NCI-H2029 (cell line): ENCODE measurements around the gene RPTOR.
"Not testable (repeated sequence)": the region's sequence is repeated elsewhere in the genome, so short reads cannot be mapped to it uniquely, and the experiment has no call there.

ENCODE experiments used
- DNase-seq: peaks from one replicate; lab custom pipeline; 2025; lab: John Stamatoyannopoulos, UW

The RPTOR gene

GRCh38 chr17:80546267-80546666 is 1.6 kb downstream of the RPTOR start:
- DNase-seq = no peak

GRCh38 chr17:80552523-80552922 is 7.9 kb downstream of the RPTOR start:
- DNase-seq = no peak

- DNase-seq = no peak
These were observed 10.6 kb downstream of the RPTOR start for GRCh38 chr17:80555266-80555665.

- no peak for DNase-seq
These were observed 13.4 kb downstream of the RPTOR start for GRCh38 chr17:80558046-80558445.

- DNase-seq = no peak
These were observed 15.2 kb downstream of the RPTOR start for GRCh38 chr17:80559825-80560251.

- DNase-seq = no peak
These were observed 17.0 kb downstream of the RPTOR start for GRCh38 chr17:80561541-80562114.

- peak; percentile 56 for DNase-seq
These were observed 19.9 kb downstream of the RPTOR start for GRCh38 chr17:80564545-80564944.

- no peak for DNase-seq
These were observed 20.9 kb downstream of the RPTOR start for GRCh38 chr17:80565343-80566053.

- DNase-seq = no peak
These were observed 21.4 kb downstream of the RPTOR start for GRCh38 chr17:80566054-80566400.

GRCh38 chr17:80568246-80568645 is 23.6 kb downstream of the RPTOR start:
- DNase-seq = no peak

- DNase-seq = no peak
These were observed 25.3 kb downstream of the RPTOR start for GRCh38 chr17:80569924-80570323.

GRCh38 chr17:80573701-80574100 is 29.1 kb downstream of the RPTOR start:
- no peak for DNase-seq

GRCh38 chr17:80574496-80574895 is 29.9 kb downstream of the RPTOR start:
- no peak for DNase-seq

GRCh38 chr17:80575057-80575875 is 30.6 kb downstream of the RPTOR start:
- DNase-seq = no peak

- DNase-seq = no peak
These were observed 33.4 kb downstream of the RPTOR start for GRCh38 chr17:80577876-80578570.

- not testable (repeated sequence) for DNase-seq
These were observed 34.2 kb downstream of the RPTOR start for GRCh38 chr17:80578668-80579388.

- DNase-seq = no peak
These were observed 37.5 kb downstream of the RPTOR start for GRCh38 chr17:80582165-80582564.

- DNase-seq = no peak
These were observed 39.7 kb downstream of the RPTOR start for GRCh38 chr17:80584176-80584905.

- peak; percentile 69 for DNase-seq
These were observed 41.5 kb downstream of the RPTOR start for GRCh38 chr17:80585890-80586845.

- DNase-seq = peak; percentile 69
These were observed 42.2 kb downstream of the RPTOR start for GRCh38 chr17:80586846-80587228.
